HEK293 (cell line): ENCODE data around the gene OCA2.

ENCODE experiments used
- CTCF ChIA-PET: fragments of 350-600 bp; formaldehyde crosslinking; extraction: SDS; loops from one replicate; lab custom pipeline; 2021; ENCODE audit warnings: antibody characterized with exemption; lab: Yijun Ruan, JAX
- POLR2A ChIA-PET: fragments of 300-600 bp; formaldehyde crosslinking; extraction: SDS; loops from one replicate; lab custom pipeline; 2020; ENCODE audit warnings: antibody characterized with exemption, inconsistent platforms; lab: Yijun Ruan, JAX
- H3K27ac ChIP-seq: fragments of 200-500 bp; sonication (Bioruptor generic); 2 replicates; pipeline ENCODE4 v1.5.1; 2014; ENCODE audit warnings: low read depth, low read length, control low read depth, inconsistent platforms; ENCODE audit errors: extremely low read depth
- H3K36me3 ChIP-seq, 2 experiments: fragments of 200-500 bp in 1 of 2; sonication (Bioruptor generic) in 1 of 2; 1 replicate in 1 of 2; 2 replicates in 1 of 2; pipeline ENCODE4 v1.5.1; 2014 to 2017; ENCODE audit warnings: inconsistent platforms in 2 of 2, low read length in 2 of 2; ENCODE audit not compliant: control insufficient read depth in 2 of 2, insufficient read depth in 1 of 2
- H3K4me1 ChIP-seq: fragments of 200-500 bp; sonication (Bioruptor generic); 2 replicates; pipeline ENCODE4 v1.5.1; 2014; ENCODE audit warnings: mild to moderate bottlenecking, low read length, inconsistent platforms; ENCODE audit not compliant: control insufficient read depth, insufficient read depth
- H3K4me3 ChIP-seq: 2 replicates; pipeline ENCODE4 v1.5.1; 2011; ENCODE audit warnings: low read depth, mild to moderate bottlenecking, control low read depth, low read length, moderate library complexity
- H3K9me3 ChIP-seq: fragments of 200-500 bp; sonication (Bioruptor generic); 2 replicates; pipeline ENCODE4 v1.5.1; 2014; ENCODE audit warnings: low read depth, low read length, inconsistent platforms; ENCODE audit not compliant: control insufficient read depth, insufficient read depth
- REST ChIP-seq: fragments of 450-650 bp; formaldehyde crosslinking; IDR thresholded peaks from 2 replicates; pipeline ENCODE4 v1.5.1; 2016; ENCODE audit warnings: missing biosample characterization, missing genetic modification characterization
- SCRT2 ChIP-seq: fragments of 450-650 bp; formaldehyde crosslinking; IDR thresholded peaks from 2 replicates; pipeline ENCODE4 v1.5.1; 2016; ENCODE audit warnings: missing biosample characterization, missing genetic modification characterization
- ZBTB8A ChIP-seq: fragments of 450-650 bp; formaldehyde crosslinking; IDR thresholded peaks from 2 replicates; pipeline ENCODE4 v1.5.1; 2016; ENCODE audit warnings: missing biosample characterization, missing genetic modification characterization
- ZNF114 ChIP-seq: fragments of 450-650 bp; formaldehyde crosslinking; IDR thresholded peaks from 2 replicates; pipeline ENCODE4 v1.5.0; 2017; ENCODE audit warnings: missing biosample characterization, missing genetic modification characterization
- ZNF175 ChIP-seq: fragments of 450-650 bp; formaldehyde crosslinking; IDR thresholded peaks from 2 replicates; pipeline ENCODE4 v1.5.1; 2016; ENCODE audit warnings: missing biosample characterization, missing genetic modification characterization
- ZNF211 ChIP-seq: fragments of 450-650 bp; formaldehyde crosslinking; IDR thresholded peaks from 2 replicates; pipeline ENCODE4 v1.5.1; 2016; ENCODE audit warnings: low read depth, missing biosample characterization, missing genetic modification characterization
- ZNF23 ChIP-seq: fragments of 450-650 bp; formaldehyde crosslinking; IDR thresholded peaks from 2 replicates; pipeline ENCODE4 v1.5.1; 2016; ENCODE audit warnings: missing biosample characterization, missing genetic modification characterization, borderline replicate concordance
- ZNF514 ChIP-seq: fragments of 450-650 bp; formaldehyde crosslinking; IDR thresholded peaks from 2 replicates; pipeline ENCODE4 v1.5.1; 2016; ENCODE audit warnings: missing biosample characterization, missing genetic modification characterization
- ZNF549 ChIP-seq: fragments of 450-650 bp; IDR thresholded peaks from 2 replicates; pipeline ENCODE4 v1.5.1; 2018; ENCODE audit warnings: missing biosample characterization, missing genetic modification characterization, mild to moderate bottlenecking, inconsistent platforms, moderate library complexity
- ZNF560 ChIP-seq: fragments of 450-650 bp; formaldehyde crosslinking; IDR thresholded peaks from 2 replicates; pipeline ENCODE4 v1.5.1; 2017; ENCODE audit warnings: missing biosample characterization, missing genetic modification characterization, borderline replicate concordance
- ZNF561 ChIP-seq: fragments of 450-650 bp; IDR thresholded peaks from 2 replicates; pipeline ENCODE4 v1.5.1; 2018; ENCODE audit warnings: missing biosample characterization, missing genetic modification characterization, borderline replicate concordance
- ZNF610 ChIP-seq: fragments of 450-650 bp; formaldehyde crosslinking; IDR thresholded peaks from 2 replicates; pipeline ENCODE4 v1.5.1; 2016; ENCODE audit warnings: missing biosample characterization, missing genetic modification characterization, borderline replicate concordance
- ZNF623 ChIP-seq: fragments of 450-650 bp; formaldehyde crosslinking; IDR thresholded peaks from 2 replicates; pipeline ENCODE4 v1.5.1; 2016; ENCODE audit warnings: missing biosample characterization, missing genetic modification characterization
- ZNF654 ChIP-seq: fragments of 450-650 bp; formaldehyde crosslinking; IDR thresholded peaks from 2 replicates; pipeline ENCODE4 v1.5.1; 2016; ENCODE audit warnings: low read depth, missing biosample characterization, missing genetic modification characterization
- ZNF701 ChIP-seq: fragments of 450-650 bp; formaldehyde crosslinking; IDR thresholded peaks from 2 replicates; pipeline ENCODE4 v1.5.1; 2016; ENCODE audit warnings: missing biosample characterization, missing genetic modification characterization
- ZNF830 ChIP-seq: fragments of 450-650 bp; IDR thresholded peaks from 2 replicates; pipeline ENCODE4 v1.5.0; 2018; ENCODE audit warnings: missing biosample characterization, missing genetic modification characterization, low read depth, mild to moderate bottlenecking, moderate library complexity
- ZSCAN16 ChIP-seq: fragments of 450-650 bp; formaldehyde crosslinking; IDR thresholded peaks from 2 replicates; pipeline ENCODE4 v1.5.1; 2016; ENCODE audit warnings: missing biosample characterization, missing genetic modification characterization
- ZXDB ChIP-seq: fragments of 450-650 bp; formaldehyde crosslinking; IDR thresholded peaks from 2 replicates; pipeline ENCODE4 v1.5.1; 2016; ENCODE audit warnings: missing biosample characterization, missing genetic modification characterization
- TF ChIP-seq, protein P1 (sequence below): fragments of 450-650 bp; formaldehyde crosslinking; IDR thresholded peaks from 2 replicates; pipeline ENCODE4 v1.5.1; 2016; ENCODE audit warnings: missing biosample characterization, missing genetic modification characterization
- TF ChIP-seq, protein P2 (sequence below): fragments of 450-650 bp; formaldehyde crosslinking; IDR thresholded peaks from 2 replicates; pipeline ENCODE4 v1.5.1; 2016; ENCODE audit warnings: missing biosample characterization, missing genetic modification characterization

Gene OCA2

DNA sequence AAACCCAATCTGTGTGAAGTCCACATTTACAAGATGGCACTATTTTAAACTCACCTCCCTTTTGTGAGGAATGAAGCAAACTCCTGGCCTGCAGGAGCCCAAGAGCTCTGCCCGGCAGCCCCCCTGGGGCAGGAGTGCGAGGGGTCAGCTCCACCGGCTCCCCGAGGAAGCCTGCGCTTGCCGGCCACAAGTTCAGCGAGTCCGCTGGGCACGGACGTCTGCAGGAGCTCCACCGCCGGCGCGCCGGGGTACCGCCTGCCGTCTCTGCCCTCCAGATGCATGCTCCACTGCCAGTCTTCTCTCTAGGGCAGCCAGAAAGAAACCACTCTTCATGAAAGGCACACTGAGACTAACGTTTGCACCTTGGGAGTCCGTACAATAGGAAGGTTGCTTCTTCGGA, 17.5 kb downstream of the OCA2 start (continued):
- TF ChIP-seq ZNF561 (tag by site-specific recombination) (no peak), ZNF701 (no peak), ZNF623 (tag by site-specific recombination) (no peak), ZNF654 (no peak), ZNF114 (tag by site-specific recombination) (no peak), ZNF175 (tag by site-specific recombination) (no peak), ZNF514 (no peak), ZNF830 (no peak), ZNF549 (tag by site-specific recombination) (no peak), ZBTB8A (tag by site-specific recombination) (no peak)
- TF ChIP-seq, protein P1, sequence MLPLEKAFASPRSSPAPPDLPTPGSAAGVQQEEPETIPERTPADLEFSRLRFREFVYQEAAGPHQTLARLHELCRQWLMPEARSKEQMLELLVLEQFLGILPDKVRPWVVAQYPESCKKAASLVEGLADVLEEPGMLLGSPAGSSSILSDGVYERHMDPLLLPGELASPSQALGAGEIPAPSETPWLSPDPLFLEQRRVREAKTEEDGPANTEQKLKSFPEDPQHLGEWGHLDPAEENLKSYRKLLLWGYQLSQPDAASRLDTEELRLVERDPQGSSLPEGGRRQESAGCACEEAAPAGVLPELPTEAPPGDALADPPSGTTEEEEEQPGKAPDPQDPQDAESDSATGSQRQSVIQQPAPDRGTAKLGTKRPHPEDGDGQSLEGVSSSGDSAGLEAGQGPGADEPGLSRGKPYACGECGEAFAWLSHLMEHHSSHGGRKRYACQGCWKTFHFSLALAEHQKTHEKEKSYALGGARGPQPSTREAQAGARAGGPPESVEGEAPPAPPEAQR = no peak
- TF ChIP-seq, protein P2, sequence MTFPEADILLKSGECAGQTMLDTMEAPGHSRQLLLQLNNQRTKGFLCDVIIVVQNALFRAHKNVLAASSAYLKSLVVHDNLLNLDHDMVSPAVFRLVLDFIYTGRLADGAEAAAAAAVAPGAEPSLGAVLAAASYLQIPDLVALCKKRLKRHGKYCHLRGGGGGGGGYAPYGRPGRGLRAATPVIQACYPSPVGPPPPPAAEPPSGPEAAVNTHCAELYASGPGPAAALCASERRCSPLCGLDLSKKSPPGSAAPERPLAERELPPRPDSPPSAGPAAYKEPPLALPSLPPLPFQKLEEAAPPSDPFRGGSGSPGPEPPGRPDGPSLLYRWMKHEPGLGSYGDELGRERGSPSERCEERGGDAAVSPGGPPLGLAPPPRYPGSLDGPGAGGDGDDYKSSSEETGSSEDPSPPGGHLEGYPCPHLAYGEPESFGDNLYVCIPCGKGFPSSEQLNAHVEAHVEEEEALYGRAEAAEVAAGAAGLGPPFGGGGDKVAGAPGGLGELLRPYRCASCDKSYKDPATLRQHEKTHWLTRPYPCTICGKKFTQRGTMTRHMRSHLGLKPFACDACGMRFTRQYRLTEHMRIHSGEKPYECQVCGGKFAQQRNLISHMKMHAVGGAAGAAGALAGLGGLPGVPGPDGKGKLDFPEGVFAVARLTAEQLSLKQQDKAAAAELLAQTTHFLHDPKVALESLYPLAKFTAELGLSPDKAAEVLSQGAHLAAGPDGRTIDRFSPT = no peak

DNA sequence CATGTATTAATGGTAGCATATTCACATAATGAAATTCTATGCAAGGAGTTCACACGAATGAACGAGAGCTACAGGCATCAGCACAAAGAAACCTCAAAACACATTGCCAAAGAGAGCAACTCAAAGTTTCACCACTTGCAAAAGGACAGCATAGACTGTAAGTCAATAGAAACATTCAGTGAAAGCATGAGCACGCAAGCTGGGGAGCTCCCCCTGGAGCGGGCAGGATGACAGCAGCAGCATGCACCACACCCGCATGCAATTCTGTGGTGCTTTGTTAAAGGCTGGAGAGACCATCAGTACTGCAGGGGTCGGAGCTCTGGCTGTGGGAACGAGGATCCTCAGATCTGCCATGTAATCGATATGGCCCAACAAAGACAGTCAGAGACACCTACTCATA, 18.7 kb downstream of the OCA2 start:
- Histone ChIP-seq H3K36me3 (no peaks in the 10 kb centered on the region), H3K9me3 (no peaks in the 10 kb centered on the region), H3K4me3 (no peak overlapping the region), H3K4me1 (no peaks in the 10 kb centered on the region), H3K27ac (no peak overlapping the region)
- POLR2A ChIA-PET = no interaction called here
- TF ChIP-seq REST (tag by site-specific recombination) (no peak), ZNF23 (tag by site-specific recombination) (no peak), ZXDB (tag by site-specific recombination) (no peak), ZSCAN16 (tag by site-specific recombination) (no peak), SCRT2 (tag by site-specific recombination) (no peak), ZNF610 (tag by site-specific recombination) (no peak), ZNF560 (tag by site-specific recombination) (no peak), ZNF211 (tag by site-specific recombination) (no peak)
- CTCF ChIA-PET = no interaction called here
